HuH-7 (cell line): ENCODE measurements around the gene STRA8.

ENCODE experiments used
- DNase-seq: peaks from one replicate; pipeline ENCODE4 v3.0.0; 2011; ENCODE audit warnings: low spot score

Gene STRA8

GRCh38 chr7:135233570-135233969 lies at the start of gene STRA8:
Gene STRA8 (plus strand): TSS chr7:135233838. CDS start chr7:135240525, 6,687 bp downstream.
- no peak for DNase-seq

- DNase-seq: no peak
These were observed 49.3 kb upstream of the STRA8 start for GRCh38 chr7:135184254-135184841.

- DNase-seq: no peak
These were observed 48.0 kb upstream of the STRA8 start for GRCh38 chr7:135185471-135186260.

- DNase-seq: no peak
These were observed 47.4 kb upstream of the STRA8 start for GRCh38 chr7:135186261-135186540.

- DNase-seq: no peak
These were observed 46.8 kb upstream of the STRA8 start for GRCh38 chr7:135186841-135187253.

- no peak for DNase-seq
These were observed 45.2 kb upstream of the STRA8 start for GRCh38 chr7:135188298-135188984.

- no peak for DNase-seq
These were observed 44.4 kb upstream of the STRA8 start for GRCh38 chr7:135189221-135189662.

GRCh38 chr7:135189961-135190360 lies 43.7 kb upstream of the STRA8 start:
- no peak for DNase-seq

GRCh38 chr7:135190703-135191102 lies 42.9 kb upstream of the STRA8 start:
- no peak for DNase-seq

- no peak for DNase-seq
These were observed 40.6 kb upstream of the STRA8 start for GRCh38 chr7:135192914-135193536.

- no peak for DNase-seq
These were observed 40.0 kb upstream of the STRA8 start for GRCh38 chr7:135193615-135194081.

- no peak for DNase-seq
These were observed 39.0 kb upstream of the STRA8 start for GRCh38 chr7:135194494-135195095.

- no peak for DNase-seq
These were observed 38.5 kb upstream of the STRA8 start for GRCh38 chr7:135195156-135195555.

GRCh38 chr7:135195968-135196629 lies 37.5 kb upstream of the STRA8 start:
- no peak for DNase-seq

- DNase-seq: no peak
These were observed 36.3 kb upstream of the STRA8 start for GRCh38 chr7:135197343-135197742.

- DNase-seq: no peak
These were observed 35.6 kb upstream of the STRA8 start for GRCh38 chr7:135197906-135198655.

GRCh38 chr7:135199439-135199838 lies 34.2 kb upstream of the STRA8 start:
- DNase-seq: no peak

GRCh38 chr7:135200821-135201331 lies 32.8 kb upstream of the STRA8 start:
- DNase-seq: no peak

GRCh38 chr7:135201350-135201749 lies 32.3 kb upstream of the STRA8 start:
- no peak for DNase-seq

GRCh38 chr7:135204341-135204749 lies 29.3 kb upstream of the STRA8 start:
- no peak for DNase-seq

- no peak for DNase-seq
These were observed 28.8 kb upstream of the STRA8 start for GRCh38 chr7:135204876-135205275.
